SK-N-SH treated with all-trans-retinoic acid at 6 μM for 48 hours (cell line): ENCODE results near the gene ABHD10.

Experiments used
- ATAC-seq: fragments of 200-7000 bp; cut with Tn5 transposase; 3 replicates; pipeline ENCODE4 v1.9.1; 2020; ENCODE audit warnings: mild to moderate bottlenecking, moderate library complexity
- ARNTL ChIP-seq: fragments of 450-650 bp; formaldehyde crosslinking; IDR thresholded peaks from 2 replicates; pipeline ENCODE4 v1.5.0; 2020; ENCODE audit warnings: low read depth, mild to moderate bottlenecking, moderate library complexity, borderline replicate concordance
- BACH2 ChIP-seq: fragments of 250-450 bp; sonication (Bioruptor Pico); IDR thresholded peaks from 2 replicates; pipeline ENCODE4 v1.9.0; 2021; ENCODE audit warnings: mild to moderate bottlenecking, borderline replicate concordance
- CSDC2 ChIP-seq: fragments of 250-450 bp; sonication (Bioruptor Pico); IDR thresholded peaks from 2 replicates; pipeline ENCODE4 v1.5.0; 2020; ENCODE audit warnings: mild to moderate bottlenecking, moderate library complexity
- OSR1 ChIP-seq: fragments of 250-450 bp; sonication (Bioruptor Pico); IDR thresholded peaks from 2 replicates; pipeline ENCODE4 v1.8.0; 2022; ENCODE audit warnings: moderate library complexity, mild to moderate bottlenecking, inconsistent platforms
- PPARA ChIP-seq: fragments of 250-450 bp; sonication (Bioruptor Pico); IDR thresholded peaks from 2 replicates; pipeline ENCODE4 v1.5.0; 2020; ENCODE audit warnings: mild to moderate bottlenecking, borderline replicate concordance
- RARB ChIP-seq: fragments of 250-450 bp; sonication (Bioruptor Pico); IDR thresholded peaks from 2 replicates; pipeline ENCODE4 v1.8.0; 2021; ENCODE audit warnings: mild to moderate bottlenecking, moderate library complexity
- SNAI2 ChIP-seq: fragments of 250-450 bp; sonication (Bioruptor Pico); IDR thresholded peaks from 2 replicates; pipeline ENCODE4 v1.5.0; 2020; ENCODE audit warnings: mild to moderate bottlenecking, moderate library complexity
- TOX ChIP-seq: fragments of 250-450 bp; sonication (Bioruptor Pico); IDR thresholded peaks from 2 replicates; pipeline ENCODE4 v1.8.0; 2021; ENCODE audit warnings: mild to moderate bottlenecking, moderate library complexity, borderline replicate concordance
- ZFP3 ChIP-seq: fragments of 250-450 bp; sonication (Bioruptor Pico); IDR thresholded peaks from 2 replicates; pipeline ENCODE4 v1.5.0; 2020; ENCODE audit warnings: mild to moderate bottlenecking, moderate library complexity
- ZNF565 ChIP-seq: fragments of 450-650 bp; formaldehyde crosslinking; conservative IDR thresholded peaks from 2 replicates; pipeline ENCODE4 v1.5.0; 2020; ENCODE audit warnings: low read depth, mild to moderate bottlenecking, moderate library complexity
- TF ChIP-seq, protein P1 (sequence below): fragments of 250-450 bp; sonication (Bioruptor Pico); IDR thresholded peaks from 2 replicates; pipeline ENCODE4 v1.8.0; 2020; ENCODE audit warnings: mild to moderate bottlenecking, moderate library complexity, borderline replicate concordance
- TF ChIP-seq, protein P2 (sequence below): fragments of 250-450 bp; sonication (Bioruptor Pico); IDR thresholded peaks from 2 replicates; pipeline ENCODE4 v1.5.0; 2020; ENCODE audit warnings: mild to moderate bottlenecking, moderate library complexity
- TF ChIP-seq, protein P3 (sequence below): fragments of 250-450 bp; sonication (Bioruptor Pico); IDR thresholded peaks from 2 replicates; pipeline ENCODE4 v1.5.1; 2020; ENCODE audit warnings: low read depth, mild to moderate bottlenecking, moderate library complexity

ABHD10 gene

DNA sequence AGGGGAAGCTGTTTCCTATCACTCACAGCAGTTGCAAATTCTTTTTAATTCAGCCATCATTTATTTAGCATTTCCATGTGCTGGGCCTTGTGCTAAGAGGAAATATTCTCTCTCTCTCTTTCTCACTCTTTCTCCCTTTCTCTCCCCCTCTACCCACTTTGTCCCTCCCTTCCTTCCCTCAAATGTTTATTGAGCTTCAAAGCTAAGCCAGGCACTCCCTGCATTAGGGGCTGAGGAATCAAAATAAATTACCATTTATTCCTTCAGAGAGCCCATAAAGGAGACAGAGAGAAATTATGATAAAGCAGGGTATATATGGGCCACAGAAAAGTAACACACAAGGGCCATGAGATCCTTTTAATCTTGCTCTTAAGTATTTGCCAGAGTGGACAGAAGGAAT is 62.5 kb downstream of the ABHD10 start:
- ATAC-seq = no peak
- TF ChIP-seq, protein P1, sequence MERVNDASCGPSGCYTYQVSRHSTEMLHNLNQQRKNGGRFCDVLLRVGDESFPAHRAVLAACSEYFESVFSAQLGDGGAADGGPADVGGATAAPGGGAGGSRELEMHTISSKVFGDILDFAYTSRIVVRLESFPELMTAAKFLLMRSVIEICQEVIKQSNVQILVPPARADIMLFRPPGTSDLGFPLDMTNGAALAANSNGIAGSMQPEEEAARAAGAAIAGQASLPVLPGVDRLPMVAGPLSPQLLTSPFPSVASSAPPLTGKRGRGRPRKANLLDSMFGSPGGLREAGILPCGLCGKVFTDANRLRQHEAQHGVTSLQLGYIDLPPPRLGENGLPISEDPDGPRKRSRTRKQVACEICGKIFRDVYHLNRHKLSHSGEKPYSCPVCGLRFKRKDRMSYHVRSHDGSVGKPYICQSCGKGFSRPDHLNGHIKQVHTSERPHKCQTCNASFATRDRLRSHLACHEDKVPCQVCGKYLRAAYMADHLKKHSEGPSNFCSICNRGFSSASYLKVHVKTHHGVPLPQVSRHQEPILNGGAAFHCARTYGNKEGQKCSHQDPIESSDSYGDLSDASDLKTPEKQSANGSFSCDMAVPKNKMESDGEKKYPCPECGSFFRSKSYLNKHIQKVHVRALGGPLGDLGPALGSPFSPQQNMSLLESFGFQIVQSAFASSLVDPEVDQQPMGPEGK = no peak
- TF ChIP-seq RARB (CRISPR knock-in tag) (no peak), PPARA (CRISPR knock-in tag) (no peak), ZFP3 (CRISPR knock-in tag) (no peak), ZNF565 (no peak), SNAI2 (CRISPR knock-in tag) (no peak), TOX (no peak), ARNTL (CRISPR knock-in tag) (no peak)
- TF ChIP-seq, protein P2, sequence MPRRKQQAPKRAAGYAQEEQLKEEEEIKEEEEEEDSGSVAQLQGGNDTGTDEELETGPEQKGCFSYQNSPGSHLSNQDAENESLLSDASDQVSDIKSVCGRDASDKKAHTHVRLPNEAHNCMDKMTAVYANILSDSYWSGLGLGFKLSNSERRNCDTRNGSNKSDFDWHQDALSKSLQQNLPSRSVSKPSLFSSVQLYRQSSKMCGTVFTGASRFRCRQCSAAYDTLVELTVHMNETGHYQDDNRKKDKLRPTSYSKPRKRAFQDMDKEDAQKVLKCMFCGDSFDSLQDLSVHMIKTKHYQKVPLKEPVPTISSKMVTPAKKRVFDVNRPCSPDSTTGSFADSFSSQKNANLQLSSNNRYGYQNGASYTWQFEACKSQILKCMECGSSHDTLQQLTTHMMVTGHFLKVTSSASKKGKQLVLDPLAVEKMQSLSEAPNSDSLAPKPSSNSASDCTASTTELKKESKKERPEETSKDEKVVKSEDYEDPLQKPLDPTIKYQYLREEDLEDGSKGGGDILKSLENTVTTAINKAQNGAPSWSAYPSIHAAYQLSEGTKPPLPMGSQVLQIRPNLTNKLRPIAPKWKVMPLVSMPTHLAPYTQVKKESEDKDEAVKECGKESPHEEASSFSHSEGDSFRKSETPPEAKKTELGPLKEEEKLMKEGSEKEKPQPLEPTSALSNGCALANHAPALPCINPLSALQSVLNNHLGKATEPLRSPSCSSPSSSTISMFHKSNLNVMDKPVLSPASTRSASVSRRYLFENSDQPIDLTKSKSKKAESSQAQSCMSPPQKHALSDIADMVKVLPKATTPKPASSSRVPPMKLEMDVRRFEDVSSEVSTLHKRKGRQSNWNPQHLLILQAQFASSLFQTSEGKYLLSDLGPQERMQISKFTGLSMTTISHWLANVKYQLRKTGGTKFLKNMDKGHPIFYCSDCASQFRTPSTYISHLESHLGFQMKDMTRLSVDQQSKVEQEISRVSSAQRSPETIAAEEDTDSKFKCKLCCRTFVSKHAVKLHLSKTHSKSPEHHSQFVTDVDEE (CRISPR knock-in tag) = no peak
- TF ChIP-seq, all 23 proteins: peak for 0

DNA sequence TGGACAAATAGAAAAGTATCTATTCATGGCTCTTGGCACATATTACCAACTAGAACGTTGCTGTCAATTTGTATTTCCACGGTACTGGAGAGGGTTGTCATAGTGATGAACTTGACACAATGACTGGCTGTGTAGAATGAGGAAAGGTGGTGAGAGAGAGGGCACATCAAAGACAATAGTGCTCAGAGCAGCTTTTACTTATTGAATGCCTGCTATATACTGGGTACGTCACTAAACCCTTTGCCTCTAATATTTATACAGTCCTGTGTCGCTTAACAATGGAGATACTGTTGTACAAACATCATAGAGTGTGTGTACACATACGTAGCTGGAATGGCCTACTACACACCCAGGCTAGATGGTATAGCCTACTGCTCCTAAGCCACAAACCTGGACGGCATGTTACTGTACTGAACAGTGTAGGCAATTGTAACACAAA is 64.0 kb downstream of the ABHD10 start:
- no peak for ATAC-seq
- TF ChIP-seq CSDC2 (CRISPR knock-in tag) (no peak), BACH2 (no peak), OSR1 (CRISPR knock-in tag) (no peak), RARB (CRISPR knock-in tag) (no peak), ZFP3 (CRISPR knock-in tag) (no peak)
- TF ChIP-seq, protein P3, sequence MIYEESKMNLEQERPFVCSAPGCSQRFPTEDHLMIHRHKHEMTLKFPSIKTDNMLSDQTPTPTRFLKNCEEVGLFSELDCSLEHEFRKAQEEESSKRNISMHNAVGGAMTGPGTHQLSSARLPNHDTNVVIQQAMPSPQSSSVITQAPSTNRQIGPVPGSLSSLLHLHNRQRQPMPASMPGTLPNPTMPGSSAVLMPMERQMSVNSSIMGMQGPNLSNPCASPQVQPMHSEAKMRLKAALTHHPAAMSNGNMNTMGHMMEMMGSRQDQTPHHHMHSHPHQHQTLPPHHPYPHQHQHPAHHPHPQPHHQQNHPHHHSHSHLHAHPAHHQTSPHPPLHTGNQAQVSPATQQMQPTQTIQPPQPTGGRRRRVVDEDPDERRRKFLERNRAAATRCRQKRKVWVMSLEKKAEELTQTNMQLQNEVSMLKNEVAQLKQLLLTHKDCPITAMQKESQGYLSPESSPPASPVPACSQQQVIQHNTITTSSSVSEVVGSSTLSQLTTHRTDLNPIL = no peak
